ENCODE data around the gene DISC1.
"Not testable (repeated sequence)": the region's sequence is repeated elsewhere in the genome, so short reads cannot be mapped to it uniquely, and the experiment has no call there.

DISC1 gene

GRCh38 chr1:231626535-231626950 lies at the start of gene DISC1:
TSS of gene DISC1 (plus strand) at chr1:231626790. CDS start at chr1:231626868, 78 bp downstream.
- DNase-seq = peak; percentile 57 to 64

DNA sequence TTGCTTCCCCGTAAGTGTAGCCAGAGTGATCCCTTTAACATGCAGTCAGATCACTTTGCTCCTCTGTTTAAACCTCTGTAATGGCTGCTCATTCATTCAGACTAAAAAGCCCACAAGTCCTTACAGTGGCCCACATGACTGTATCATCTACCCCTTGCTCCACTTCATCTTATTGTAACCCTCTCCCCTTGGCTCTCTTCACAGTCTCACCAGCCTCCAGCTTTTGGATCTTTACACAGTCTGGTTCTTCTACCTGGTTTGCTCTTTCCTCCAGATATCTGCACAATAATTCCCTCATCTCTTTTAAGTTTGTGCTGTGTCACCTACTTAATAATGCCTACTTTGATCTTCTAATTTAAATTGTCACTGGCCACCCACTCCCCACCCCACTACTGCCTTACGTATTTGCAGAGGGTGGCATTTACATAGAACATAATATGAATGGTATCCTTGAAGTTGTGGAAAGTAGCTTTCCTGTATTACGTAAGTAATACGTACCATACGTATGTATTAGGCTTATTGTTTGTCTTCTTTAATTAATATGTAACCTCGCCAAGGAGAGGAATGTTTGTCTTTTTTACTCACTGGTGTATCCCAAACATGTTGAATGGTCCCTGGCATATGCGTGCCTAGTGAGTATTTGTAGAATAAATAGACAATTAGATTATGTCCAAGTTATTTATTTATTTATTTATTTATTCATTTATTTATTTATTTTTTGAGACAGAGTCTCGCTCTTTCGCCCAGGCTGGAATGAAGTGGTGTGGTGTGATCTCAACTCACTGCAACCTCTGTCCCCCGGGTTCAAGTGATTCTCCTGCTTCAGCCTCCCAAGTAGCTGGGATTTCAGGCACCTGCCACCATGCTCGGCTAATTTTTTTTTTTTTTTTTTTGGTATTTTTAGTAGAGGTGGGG lies 49.5 kb upstream of the DISC1 start:
- DNase-seq = no peak

DNA sequence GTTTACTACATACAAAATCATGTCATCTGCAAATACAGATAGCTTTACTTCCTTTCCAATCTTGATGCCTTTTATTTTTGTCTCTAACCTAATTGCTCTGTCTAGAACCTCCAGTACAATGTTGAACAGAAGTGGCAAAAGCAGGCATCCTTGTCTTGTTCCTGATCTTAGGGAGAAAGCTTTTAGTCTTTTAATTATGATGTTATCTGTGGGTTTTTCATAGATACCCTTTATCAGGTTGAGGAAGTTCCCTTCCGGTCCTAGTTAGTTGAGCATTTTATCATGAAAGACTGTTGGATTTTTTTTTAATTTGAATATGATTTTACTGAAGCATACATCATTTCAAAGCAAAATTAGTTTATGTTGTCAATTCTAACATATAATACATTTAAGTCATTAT lies 45.7 kb upstream of the DISC1 start:
- DNase-seq = no peak

- no peak for DNase-seq
Observed at GRCh38 chr1:231581859-231582258, 44.7 kb upstream of the DISC1 start.

DNA sequence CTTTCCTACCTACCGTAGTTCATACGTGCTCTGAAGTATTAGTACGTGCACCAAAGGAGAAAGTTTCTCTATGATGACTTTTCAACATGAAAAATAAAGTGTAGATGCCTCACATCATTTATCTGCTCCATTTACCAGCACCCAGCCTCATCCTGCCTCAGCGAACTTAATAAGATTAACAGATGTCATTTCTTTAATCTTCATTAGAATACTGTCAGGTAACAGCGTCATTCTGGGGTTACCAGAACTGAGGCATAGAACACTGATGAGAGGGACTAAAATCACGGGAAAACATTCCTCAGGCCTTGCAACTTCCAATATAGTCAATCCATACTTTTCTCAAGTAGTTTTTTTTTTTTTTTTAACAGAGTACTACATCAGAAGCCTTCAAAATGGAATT lies 43.2 kb upstream of the DISC1 start:
- DNase-seq = no peak

DNA sequence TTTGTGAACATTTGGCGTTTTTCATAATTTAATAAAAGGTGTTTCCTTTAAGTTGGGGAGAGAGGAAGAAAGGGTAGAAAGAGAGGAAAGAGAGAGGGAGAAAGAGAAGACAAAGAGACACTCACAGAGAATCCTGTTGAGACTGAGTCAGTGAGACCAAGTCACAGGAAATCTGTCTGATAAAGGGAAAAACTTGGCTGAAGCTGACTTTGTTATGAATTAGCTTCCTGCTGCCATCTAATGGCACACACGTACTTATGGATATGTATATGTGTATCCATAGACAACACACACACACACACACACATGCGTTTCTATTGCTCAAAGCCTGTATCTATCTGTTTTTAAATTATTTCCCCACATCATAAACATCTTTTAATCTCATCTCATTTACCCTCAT lies 42.5 kb upstream of the DISC1 start:
- no peak for DNase-seq

- no peak for DNase-seq
Observed at GRCh38 chr1:231584921-231585320, 41.7 kb upstream of the DISC1 start.

DNA sequence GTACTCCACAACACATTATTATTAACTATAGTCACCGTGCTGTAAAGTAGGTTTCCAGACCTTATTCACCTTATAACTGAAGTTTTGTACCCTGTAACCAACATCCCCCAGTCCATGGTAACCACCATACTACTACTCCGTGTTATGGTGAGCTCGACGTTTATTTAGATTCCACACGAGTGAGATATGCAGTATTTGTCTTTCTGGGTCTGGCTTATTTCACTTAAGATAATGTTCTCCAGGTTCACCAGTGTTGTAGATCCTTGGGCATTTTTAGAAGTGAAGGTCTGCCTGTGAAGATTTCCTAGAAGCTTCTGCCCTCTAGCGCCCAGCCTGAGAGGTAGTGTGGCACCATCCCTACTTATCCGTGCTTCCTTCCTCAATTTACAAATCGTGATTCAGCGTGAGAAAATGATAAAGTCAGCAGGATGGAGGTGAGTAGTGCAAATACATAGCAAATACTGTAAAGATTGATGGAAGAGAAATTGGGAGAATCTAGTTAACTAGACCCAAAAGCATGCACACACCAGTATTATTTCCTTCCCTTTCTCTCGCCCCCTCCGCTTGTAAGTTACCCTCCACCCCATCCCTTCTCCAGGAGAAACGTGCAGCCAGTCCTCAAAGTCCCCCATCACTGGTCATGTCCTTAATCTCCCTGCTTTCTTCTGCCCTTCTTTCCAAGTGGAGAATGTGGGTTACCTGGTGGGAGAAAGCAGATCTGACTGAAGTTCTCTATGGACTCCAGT lies 36.0 kb upstream of the DISC1 start:
- DNase-seq = peak; percentile 16 to 17

- no peak for DNase-seq
Observed at GRCh38 chr1:231591466-231591865, 35.1 kb upstream of the DISC1 start.

DNA sequence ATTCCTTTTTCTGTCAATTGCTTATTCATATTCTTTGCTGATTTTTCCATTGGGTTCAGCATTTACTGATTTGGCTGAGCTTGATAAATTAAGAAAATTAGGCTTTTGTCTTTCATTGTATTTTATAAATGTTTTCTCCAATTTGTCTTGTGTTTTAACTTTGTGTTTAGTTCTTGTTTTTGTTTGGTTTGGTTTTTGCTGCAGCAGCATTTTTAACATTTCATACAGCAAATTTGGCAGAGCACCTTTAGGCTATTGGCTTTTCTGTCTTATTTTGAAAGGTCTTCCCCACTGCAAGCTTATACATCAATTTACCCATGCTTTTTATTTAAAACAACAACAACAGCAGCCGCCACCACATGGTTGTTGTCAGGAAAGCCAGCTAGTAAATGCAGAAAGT lies 33.8 kb upstream of the DISC1 start:
- no peak for DNase-seq

- DNase-seq = not testable (repeated sequence)
Observed at GRCh38 chr1:231593264-231593663, 33.3 kb upstream of the DISC1 start.

- DNase-seq = no peak
Observed at GRCh38 chr1:231594123-231594522, 32.5 kb upstream of the DISC1 start.

- DNase-seq = no peak
Observed at GRCh38 chr1:231594749-231595148, 31.8 kb upstream of the DISC1 start.

DNA sequence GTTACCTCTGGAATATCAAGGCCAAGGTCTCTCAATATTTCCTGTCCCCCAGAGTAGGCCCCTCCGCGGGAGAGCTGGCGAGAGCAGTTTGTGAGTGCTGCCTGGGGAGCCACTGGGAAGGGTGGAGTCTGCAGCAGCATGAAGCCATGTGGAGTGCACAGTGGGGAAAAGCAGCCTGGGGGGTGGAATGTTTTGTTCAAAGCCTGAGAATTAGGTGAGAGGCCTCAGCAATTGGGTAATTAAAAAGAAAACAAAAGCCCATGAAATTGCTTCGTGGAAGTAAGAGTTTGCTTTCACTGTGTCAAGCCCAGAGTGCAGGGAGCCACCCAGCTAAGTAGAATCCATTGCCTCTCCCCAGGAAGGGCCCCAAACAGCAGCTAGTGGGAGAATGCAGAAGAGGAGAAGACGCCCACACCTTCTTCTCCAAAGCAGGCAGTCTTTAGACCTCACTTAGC lies 30.2 kb upstream of the DISC1 start:
- DNase-seq = no peak

DNA sequence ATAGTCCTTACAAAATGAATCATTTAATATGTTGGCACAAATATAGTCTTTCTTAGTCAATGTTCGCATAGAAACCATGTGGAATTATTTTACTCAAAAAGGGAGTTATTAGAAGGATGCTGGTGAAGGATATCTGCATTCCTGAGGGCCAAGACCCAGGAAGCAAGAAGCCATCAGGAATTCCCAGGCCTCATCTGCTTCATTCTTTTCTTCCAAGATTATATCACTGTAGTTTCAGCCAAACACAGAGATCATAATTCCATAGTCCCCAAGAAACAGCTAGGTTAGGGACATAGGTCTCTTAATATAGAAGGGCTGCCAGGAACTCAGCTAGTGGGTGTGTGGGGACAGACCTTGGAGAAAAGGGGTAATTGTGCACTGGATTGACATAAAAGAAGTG lies 28.6 kb upstream of the DISC1 start:
- DNase-seq = no peak

DNA sequence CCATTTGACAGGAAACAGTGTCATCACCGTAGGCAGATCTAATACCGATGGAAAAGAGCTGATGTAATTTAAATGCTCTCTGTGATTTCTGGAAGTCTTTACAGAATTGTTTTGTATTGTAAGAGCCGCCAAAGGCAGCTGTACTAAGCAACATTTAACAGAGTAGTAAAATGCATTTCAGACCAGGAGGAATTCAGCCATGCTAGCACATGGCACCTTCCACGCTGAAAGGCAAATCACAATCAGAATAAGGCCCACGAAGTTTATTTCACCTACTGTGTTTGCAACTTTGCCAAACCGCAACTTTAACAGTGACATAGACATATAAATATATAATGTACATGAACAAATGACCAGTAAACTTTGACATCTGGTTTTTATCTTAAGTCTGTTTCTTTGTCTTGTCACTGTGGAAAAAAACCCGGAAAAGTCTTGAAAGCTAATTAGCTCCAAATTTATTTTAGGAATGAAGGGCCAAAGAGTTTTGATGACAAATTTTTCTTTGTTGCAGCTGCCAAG lies 26.1 kb upstream of the DISC1 start:
- no peak for DNase-seq

- no peak for DNase-seq
Observed at GRCh38 chr1:231601824-231602672, 24.5 kb upstream of the DISC1 start.

- DNase-seq = no peak
Observed at GRCh38 chr1:231602673-231602984, 24.0 kb upstream of the DISC1 start.

GRCh38 chr1:231603598-231604275 lies 22.9 kb upstream of the DISC1 start:
- DNase-seq = no peak

DNA sequence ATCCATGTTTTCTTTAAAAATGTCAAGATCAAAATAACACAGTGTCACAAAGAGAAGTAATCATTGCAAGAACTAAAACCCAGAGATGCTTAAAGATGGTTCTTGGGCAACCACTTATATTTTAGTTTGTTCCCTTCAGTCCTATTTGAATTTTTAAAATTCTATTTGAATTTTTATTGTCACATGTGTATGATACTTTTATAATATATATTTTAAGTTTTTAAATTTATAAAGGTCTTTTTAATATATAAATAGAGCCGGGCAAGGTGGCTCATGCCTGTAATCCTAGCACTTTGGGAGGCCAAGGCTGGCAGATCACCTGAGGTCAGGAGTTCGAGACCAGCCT lies 22.3 kb upstream of the DISC1 start:
- no peak for DNase-seq

DNA sequence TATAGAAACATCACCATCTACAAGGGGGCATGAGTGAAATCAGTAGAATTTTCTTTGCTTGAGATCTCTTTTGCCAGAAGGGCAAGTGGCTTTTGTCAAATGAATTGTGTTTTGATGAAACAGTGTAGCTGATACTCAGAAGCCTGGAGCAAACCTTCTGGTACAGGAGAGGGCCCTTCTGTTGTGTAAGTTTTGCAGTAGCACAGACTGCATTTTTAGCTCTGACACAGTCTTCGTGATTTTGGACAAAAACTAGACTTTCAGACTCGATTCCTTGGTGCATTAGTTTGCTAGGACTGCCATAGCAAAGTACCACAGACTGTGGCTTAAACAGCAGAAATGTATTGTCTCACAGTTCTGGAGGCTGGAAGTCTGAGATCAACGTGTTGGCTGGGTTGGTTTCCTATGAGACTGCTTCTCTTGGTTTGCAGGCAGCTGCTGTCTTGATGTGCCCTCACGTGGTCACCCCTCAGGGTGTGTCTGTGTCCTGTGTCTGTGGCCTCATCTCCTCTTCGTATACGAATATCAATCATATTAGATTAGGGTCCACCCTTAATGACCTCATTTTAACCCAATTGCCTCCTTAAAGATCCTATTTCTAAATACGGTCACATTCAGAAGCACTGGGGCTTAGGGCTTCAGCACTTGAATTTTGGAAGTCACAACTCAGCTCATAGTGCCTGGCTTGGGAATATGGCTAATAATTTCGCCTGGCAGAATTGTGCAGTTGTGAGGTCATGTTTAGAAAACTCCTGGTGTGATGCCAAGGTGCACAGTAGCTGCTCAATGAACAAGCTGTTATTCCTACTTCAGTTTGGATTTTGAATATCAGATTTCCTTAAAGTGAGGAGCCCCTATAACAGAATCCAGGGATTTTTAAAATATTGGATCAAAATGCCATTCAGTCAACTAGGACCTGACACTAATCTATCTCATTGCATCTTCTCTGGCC lies 21.2 kb upstream of the DISC1 start:
- no peak for DNase-seq
